Mesenchymal stem cell (in vitro differentiated cells and primary cell): ENCODE measurements around the gene SFT2D3. TPM values are rescaled to one million over a fixed set of nuclear protein-coding genes. Genes with fewer than 3 reads are reported as not detected.

Source experiments
- DNase-seq: peaks from one replicate; pipeline ENCODE4 v3.0.0-alpha.2; 2013
- H2AFZ ChIP-seq: one replicate; pipeline ENCODE4 v1.6.1; 2013; ENCODE audit warnings: low read depth, mild to moderate bottlenecking, control low read depth, inconsistent platforms, low read length, moderate library complexity
- H2AK5ac ChIP-seq: 2 replicates; pipeline ENCODE4 v1.6.1; 2013; ENCODE audit warnings: low read length, moderate library complexity, mild to moderate bottlenecking, inconsistent platforms; ENCODE audit not compliant: severe bottlenecking
- H2BK120ac ChIP-seq: one replicate; pipeline ENCODE4 v1.6.1; 2013; ENCODE audit warnings: low read depth, mild to moderate bottlenecking, inconsistent platforms, low read length, moderate library complexity
- H2BK12ac ChIP-seq, 2 experiments: one replicate each; pipeline ENCODE4 v1.6.1; 2013; ENCODE audit warnings: inconsistent platforms in 2 of 2, low read length in 2 of 2, mild to moderate bottlenecking in 2 of 2, moderate library complexity in 2 of 2, control low read depth in 1 of 2
- H2BK15ac ChIP-seq: one replicate; pipeline ENCODE4 v1.6.1; 2013; ENCODE audit warnings: mild to moderate bottlenecking, low read depth, inconsistent platforms; ENCODE audit not compliant: poor library complexity, severe bottlenecking
- H2BK5ac ChIP-seq: 2 replicates; pipeline ENCODE4 v1.6.1; 2013; ENCODE audit warnings: low read depth, mild to moderate bottlenecking, low read length, control low read depth, inconsistent platforms; ENCODE audit not compliant: poor library complexity, severe bottlenecking
- H3K14ac ChIP-seq, 2 experiments: one replicate each; pipeline ENCODE4 v1.6.1; 2013; ENCODE audit warnings: inconsistent platforms in 2 of 2, low read length in 2 of 2, control low read depth in 1 of 2, mild to moderate bottlenecking in 1 of 2, moderate library complexity in 1 of 2
- H3K18ac ChIP-seq, 2 experiments: one replicate each; pipeline ENCODE4 v1.6.1; 2013; ENCODE audit warnings: inconsistent platforms in 2 of 2, low read length in 2 of 2, control low read depth in 1 of 2, low read depth in 1 of 2, mild to moderate bottlenecking in 1 of 2
- H3K23ac ChIP-seq, 2 experiments: one replicate each; pipeline ENCODE4 v1.6.1; 2013; ENCODE audit warnings: inconsistent platforms in 2 of 2, low read length in 2 of 2, mild to moderate bottlenecking in 2 of 2, moderate library complexity in 2 of 2, control low read depth in 1 of 2
- H3K27ac ChIP-seq: 2 replicates; pipeline ENCODE4 v1.5.1; 2013; ENCODE audit warnings: mild to moderate bottlenecking, moderate library complexity, low read length, control low read depth, inconsistent platforms; ENCODE audit not compliant: poor library complexity, severe bottlenecking
- H3K27me3 ChIP-seq, 2 experiments: 2 replicates each; pipeline versions ENCODE4 v1.6.1 to v1.7.0; 2013; ENCODE audit warnings: low read length in 2 of 2, mild to moderate bottlenecking in 2 of 2, moderate library complexity in 2 of 2, control low read depth in 1 of 2, inconsistent platforms in 1 of 2; ENCODE audit not compliant: control insufficient read depth in 1 of 2, insufficient read depth in 1 of 2
- H3K36me3 ChIP-seq, 2 experiments: 2 replicates each; pipeline versions ENCODE4 v1.6.1 to v1.7.0; 2013; ENCODE audit warnings: low read length in 2 of 2, control low read depth in 1 of 2, inconsistent platforms in 1 of 2, low read depth in 1 of 2, mild to moderate bottlenecking in 1 of 2; ENCODE audit not compliant: insufficient read depth in 2 of 2, control insufficient read depth in 1 of 2
- H3K4ac ChIP-seq, 2 experiments: one replicate each; pipeline ENCODE4 v1.6.1; 2013; ENCODE audit warnings: inconsistent platforms in 2 of 2, low read length in 2 of 2, mild to moderate bottlenecking in 2 of 2, moderate library complexity in 2 of 2, control low read depth in 1 of 2, low read depth in 1 of 2
- H3K4me1 ChIP-seq: 2 replicates; pipeline ENCODE4 v1.6.1; 2013; ENCODE audit warnings: low read depth, low read length, control low read depth; ENCODE audit not compliant: control insufficient read depth, insufficient read depth
- H3K4me2 ChIP-seq: 2 replicates; pipeline ENCODE4 v1.6.1; 2013; ENCODE audit warnings: low read length, mild to moderate bottlenecking, inconsistent platforms; ENCODE audit not compliant: poor library complexity, severe bottlenecking
- H3K4me3 ChIP-seq, 2 experiments: 2 replicates each; pipeline versions ENCODE4 v1.5.1 to v1.7.0; 2013; ENCODE audit warnings: low read length in 2 of 2, mild to moderate bottlenecking in 2 of 2, control low read depth in 1 of 2, low read depth in 1 of 2; ENCODE audit not compliant: insufficient read depth in 1 of 2
- H3K79me1 ChIP-seq: replicated peaks from 2 replicates; pipeline ENCODE4 v1.6.1; 2013; ENCODE audit warnings: mild to moderate bottlenecking, control low read depth, low read length, inconsistent platforms; ENCODE audit not compliant: poor library complexity, severe bottlenecking
- H3K9ac ChIP-seq: 2 replicates; pipeline ENCODE4 v1.7.0; 2013; ENCODE audit warnings: mild to moderate bottlenecking, low read length, moderate library complexity
- H3K9me3 ChIP-seq: 2 replicates; pipeline ENCODE4 v1.7.0; 2013; ENCODE audit warnings: mild to moderate bottlenecking, low read length; ENCODE audit not compliant: control insufficient read depth
- H4K8ac ChIP-seq: one replicate; pipeline ENCODE4 v1.6.1; 2013; ENCODE audit warnings: inconsistent platforms, mild to moderate bottlenecking, low read length, moderate library complexity
- H4K91ac ChIP-seq: one replicate; pipeline ENCODE4 v1.6.1; 2013; ENCODE audit warnings: mild to moderate bottlenecking, low read length, inconsistent platforms
- WGBS: methylation state at CpG from one replicate; pipeline ENCODE4 v1.1.7; 2013; ENCODE audit warnings: mixed read lengths; 5-methylcytosine and 5-hydroxymethylcytosine counted together
- polyA plus RNA-seq, 2 experiments: library from polyadenylated mRNA; stranded (reverse); fragments of 200-250 nt; gene quantifications; one replicate each; pipeline ENCODE4 v1.2.3, GENCODE V29; 2013

The SFT2D3 gene, protein sequence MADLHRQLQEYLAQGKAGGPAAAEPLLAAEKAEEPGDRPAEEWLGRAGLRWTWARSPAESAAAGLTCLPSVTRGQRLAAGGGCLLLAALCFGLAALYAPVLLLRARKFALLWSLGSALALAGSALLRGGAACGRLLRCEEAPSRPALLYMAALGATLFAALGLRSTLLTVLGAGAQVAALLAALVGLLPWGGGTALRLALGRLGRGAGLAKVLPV
- 4.5 TPM for polyA plus RNA-seq (2013, experiment 1 of 2)
- polyA plus RNA-seq (2013, experiment 2 of 2): 4.7 TPM

- H3K18ac ChIP-seq: peak within 1 kb of the TSS; percentile 91 to 98
- peak within 1 kb of the TSS; percentile 93 for H4K91ac ChIP-seq
- peak within 1 kb of the TSS; percentile 27 for H2AK5ac ChIP-seq
- H3K27ac ChIP-seq: peak within 1 kb of the TSS; percentile 65
- peak within 1 kb of the TSS; percentile 94 for H4K8ac ChIP-seq
- no peaks in the 10 kb centered on the region for H3K9me3 ChIP-seq
- H3K4me2 ChIP-seq: peak within 1 kb of the TSS; percentile 86
- WGBS: 0% methylated on average over 35 of the region's 44 CpGs
- H3K14ac ChIP-seq: peak within 1 kb of the TSS in 1 of 2 experiments; percentile 94
- peak within 1 kb of the TSS; percentile 78 to 92 for H3K4me3 ChIP-seq
- peaks cover 11% of the 10 kb centered on the region for H3K4me1 ChIP-seq
- peak within 1 kb of the TSS; percentile 67 to 86 for H3K4ac ChIP-seq
- peak within 1 kb of the TSS; percentile 67 for H2AFZ ChIP-seq
- H3K9ac ChIP-seq: peak within 1 kb of the TSS; percentile 95
- H3K23ac ChIP-seq: peak within 1 kb of the TSS; percentile 53 to 74
- no peaks in the 10 kb centered on the region for H3K27me3 ChIP-seq
- H3K79me1 ChIP-seq: peaks cover 11% of the 10 kb centered on the region
- peak within 1 kb of the TSS in 1 of 2 experiments; percentile 74 for H2BK12ac ChIP-seq
- peak within 1 kb of the TSS; percentile 91 for H2BK120ac ChIP-seq
- peak; percentile 92 for DNase-seq
- peak within 1 kb of the TSS; percentile 87 for H2BK5ac ChIP-seq
- H3K36me3 ChIP-seq: peaks cover 3 to 9% of the 10 kb centered on the region in 2 experiments
- peak within 1 kb of the TSS; percentile 96 for H2BK15ac ChIP-seq
Measured at GRCh38 chr2:127701193-127701650, at the start of gene SFT2D3. Gene SFT2D3, plus strand, starts transcription at chr2:127701497. Its CDS starts 32 bp downstream, at chr2:127701529.

GRCh38 chr2:127651971-127652550 lies 49.2 kb upstream of the SFT2D3 start:
- no peak overlapping the region for H3K27ac ChIP-seq
- no peak overlapping the region for H2BK120ac ChIP-seq
- peak; percentile 80 for DNase-seq
- peaks cover 0 to 42% of the 10 kb centered on the region in 2 experiments for H3K36me3 ChIP-seq
- H3K27me3 ChIP-seq: peaks cover 0 to 6% of the 10 kb centered on the region in 2 experiments
- no peak overlapping the region for H2BK5ac ChIP-seq
- no peaks in the 10 kb centered on the region for H3K9me3 ChIP-seq
- H3K9ac ChIP-seq: no peak overlapping the region
- no peak overlapping the region for H2AFZ ChIP-seq
- WGBS: 65% methylated on average over 13 of the region's 14 CpGs
- peak overlapping the region; percentile 9 for H2BK15ac ChIP-seq
- peaks cover 2% of the 10 kb centered on the region for H3K79me1 ChIP-seq
- no peak overlapping the region for H3K23ac ChIP-seq
- no peak overlapping the region for H2AK5ac ChIP-seq
- H3K4me1 ChIP-seq: peaks cover 32% of the 10 kb centered on the region
- H3K4me3 ChIP-seq: no peak overlapping the region
- H3K14ac ChIP-seq: no peak overlapping the region
- H3K4ac ChIP-seq: peak overlapping the region in 1 of 2 experiments; percentile 35
- H2BK12ac ChIP-seq: no peak overlapping the region
- H3K18ac ChIP-seq: peak overlapping the region in 1 of 2 experiments; percentile 4
- H4K91ac ChIP-seq: peak overlapping the region; percentile 47
- H4K8ac ChIP-seq: no peak overlapping the region
- no peak overlapping the region for H3K4me2 ChIP-seq

DNA sequence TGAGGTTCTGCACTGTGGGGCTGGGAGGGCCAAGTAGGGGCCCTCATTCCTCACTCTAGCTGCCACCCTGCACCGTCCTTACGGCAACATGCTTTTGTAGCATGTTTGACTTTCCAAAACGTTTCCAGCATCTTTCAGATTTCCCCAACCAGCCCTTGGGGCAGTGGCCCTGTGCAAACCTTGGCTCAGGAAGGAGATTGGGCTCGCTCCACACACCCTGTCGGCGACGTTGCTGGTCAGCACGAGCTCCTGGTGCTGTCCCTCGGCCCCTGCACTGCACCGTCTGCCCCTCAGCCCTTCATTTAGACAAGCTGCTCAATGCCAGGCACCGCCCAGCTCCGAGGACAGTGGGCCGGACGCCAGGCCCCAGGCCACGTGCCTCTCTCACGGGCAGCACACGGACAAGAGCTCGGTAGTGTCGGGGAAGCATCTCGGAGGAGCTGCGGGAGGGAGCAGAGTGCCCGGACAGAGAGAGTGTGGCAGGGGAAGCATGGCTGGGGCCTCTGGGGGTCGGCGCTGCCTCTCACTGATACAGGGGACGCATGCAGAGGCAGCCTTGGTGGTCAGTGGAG lies 48.4 kb upstream of the SFT2D3 start:
- no peak overlapping the region for H3K27ac ChIP-seq
- H3K14ac ChIP-seq: no peak overlapping the region
- H3K9me3 ChIP-seq: no peaks in the 10 kb centered on the region
- H4K91ac ChIP-seq: peak overlapping the region; percentile 43
- no peak overlapping the region for H3K9ac ChIP-seq
- no peak overlapping the region for H2BK5ac ChIP-seq
- H3K4me3 ChIP-seq: no peak overlapping the region
- peak overlapping the region; percentile 65 for H2BK15ac ChIP-seq
- H3K36me3 ChIP-seq: peaks cover 0 to 45% of the 10 kb centered on the region in 2 experiments
- peaks cover 26% of the 10 kb centered on the region for H3K4me1 ChIP-seq
- H3K4ac ChIP-seq: no peak overlapping the region
- H2AK5ac ChIP-seq: no peak overlapping the region
- no peak overlapping the region for H3K18ac ChIP-seq
- H2BK120ac ChIP-seq: no peak overlapping the region
- no peak overlapping the region for H2BK12ac ChIP-seq
- no peak overlapping the region for H4K8ac ChIP-seq
- no peak overlapping the region for H3K4me2 ChIP-seq
- H3K27me3 ChIP-seq: peaks cover 0 to 6% of the 10 kb centered on the region in 2 experiments
- 82% methylated on average over 25 of the region's 25 CpGs for WGBS
- DNase-seq: no peak
- peaks cover 2% of the 10 kb centered on the region for H3K79me1 ChIP-seq
- no peak overlapping the region for H3K23ac ChIP-seq
- H2AFZ ChIP-seq: no peak overlapping the region
